ENCODE results near the gene NR2C2.

DNA sequence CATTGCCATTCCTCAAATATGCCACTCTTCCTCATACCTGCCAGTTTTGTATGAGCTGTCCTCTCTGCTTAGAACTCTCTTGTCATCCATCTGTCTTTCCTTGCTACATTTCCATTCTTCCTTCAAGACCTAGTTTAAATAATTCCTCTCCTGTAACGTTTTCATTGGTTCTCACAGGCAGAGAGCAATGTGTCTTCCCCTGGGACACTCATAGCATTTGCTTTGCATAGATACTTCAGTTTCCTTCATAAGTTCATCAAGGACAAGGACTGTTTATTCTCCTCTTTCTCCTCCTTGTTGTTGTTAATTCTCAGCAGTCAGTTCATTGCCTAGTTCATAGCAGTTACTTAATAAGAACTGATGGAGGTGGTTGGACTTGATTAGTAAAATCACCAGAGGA is 10.5 kb downstream of the NR2C2 start:
- TF ChIP-seq CTCF (conservative IDR thresholded peaks at IDR 0.05; ENCODE audit: low read length) = no peak
- TF ChIP-seq EZH2phosphoT487 (IDR thresholded peaks at IDR 0.05; ENCODE audit: borderline replicate concordance, low read depth, low read length) = no peak

Data from OCI-LY7 (cell line).